GM04504 (cell line): Measurements from ENCODE around the gene LRP11.
"Not testable (repeated sequence)": the region's sequence is repeated elsewhere in the genome, so short reads cannot be mapped to it uniquely, and the experiment has no call there.

Experiments used
- DNase-seq: peaks from one replicate; pipeline ENCODE4 v3.0.0-alpha.2; 2012; ENCODE audit warnings: low read depth

Gene LRP11

GRCh38 chr6:149897855-149898744 is 33.9 kb upstream of the LRP11 start, which contains the start of gene RAET1E:
RAET1E (minus strand) TSS chr6:149898113; CDS start chr6:149890901, 7,212 bp downstream.
- DNase-seq, result no peak

GRCh38 chr6:149897015-149897697 is 33.0 kb upstream of the LRP11 start:
- DNase-seq, result peak; percentile 94

GRCh38 chr6:149896491-149896890 is 32.3 kb upstream of the LRP11 start:
- peak; percentile 16 for DNase-seq

- DNase-seq, result peak; percentile 67
These were observed 31.7 kb upstream of the LRP11 start for GRCh38 chr6:149895833-149896271.

- DNase-seq, result peak; percentile 68
These were observed 31.0 kb upstream of the LRP11 start for GRCh38 chr6:149895048-149895590.

GRCh38 chr6:149891864-149892263 is 27.7 kb upstream of the LRP11 start:
- DNase-seq, result not testable (repeated sequence)

GRCh38 chr6:149891259-149891658 is 27.1 kb upstream of the LRP11 start:
- no peak for DNase-seq

GRCh38 chr6:149890629-149891045 is 26.5 kb upstream of the LRP11 start:
- DNase-seq, result no peak

GRCh38 chr6:149889326-149889725 is 25.2 kb upstream of the LRP11 start:
- DNase-seq, result no peak

- DNase-seq, result peak; percentile 52
These were observed 24.5 kb upstream of the LRP11 start for GRCh38 chr6:149888659-149889058.

GRCh38 chr6:149888093-149888492 is 23.9 kb upstream of the LRP11 start:
- no peak for DNase-seq

- no peak for DNase-seq
These were observed 23.2 kb upstream of the LRP11 start for GRCh38 chr6:149887343-149887742.

GRCh38 chr6:149885888-149886287 is 21.7 kb upstream of the LRP11 start:
- no peak for DNase-seq

- no peak for DNase-seq
These were observed 20.5 kb upstream of the LRP11 start for GRCh38 chr6:149884617-149885016.

GRCh38 chr6:149884215-149884614 is 20.1 kb upstream of the LRP11 start:
- DNase-seq, result no peak

- no peak for DNase-seq
These were observed 17.7 kb upstream of the LRP11 start for GRCh38 chr6:149881860-149882259.

GRCh38 chr6:149881066-149881766 is 17.1 kb upstream of the LRP11 start:
- DNase-seq, result no peak

GRCh38 chr6:149877659-149878058 is 13.5 kb upstream of the LRP11 start:
- DNase-seq, result no peak

- DNase-seq, result no peak
These were observed 12.2 kb upstream of the LRP11 start for GRCh38 chr6:149876241-149876933.

GRCh38 chr6:149872233-149872632 is 8.1 kb upstream of the LRP11 start:
- DNase-seq, result no peak

- DNase-seq, result no peak
These were observed 7.0 kb upstream of the LRP11 start for GRCh38 chr6:149871182-149871581.
